H9 (cell line): Measurements from ENCODE around the gene STK32C. TPM values are rescaled to one million over a fixed set of nuclear protein-coding genes. Genes with fewer than 3 reads are reported as not detected.

ENCODE experiments used
- DNase-seq: peaks from one replicate; pipeline ENCODE4 v3.0.0-alpha.2; 2017
- H2AFZ ChIP-seq: one replicate; pipeline ENCODE4 v1.6.1; 2013; ENCODE audit warnings: mild to moderate bottlenecking, low read length, control low read depth, moderate library complexity
- H2AK5ac ChIP-seq: 2 replicates; pipeline ENCODE4 v1.6.1; 2013; ENCODE audit warnings: low read length, control low read depth, mixed read lengths; ENCODE audit not compliant: insufficient read length
- H2BK120ac ChIP-seq: one replicate; pipeline ENCODE4 v1.6.1; 2013; ENCODE audit warnings: low read depth, mild to moderate bottlenecking, low read length, control low read depth, inconsistent platforms; ENCODE audit not compliant: poor library complexity, severe bottlenecking
- H2BK12ac ChIP-seq: 2 replicates; pipeline ENCODE4 v1.6.1; 2013; ENCODE audit warnings: low read length, control low read depth, mixed read lengths, low read depth; ENCODE audit not compliant: insufficient read length
- H2BK15ac ChIP-seq: 2 replicates; pipeline ENCODE4 v1.6.1; 2013; ENCODE audit warnings: low read depth, low read length, control low read depth
- H2BK20ac ChIP-seq: one replicate; pipeline ENCODE4 v1.6.1; 2013; ENCODE audit warnings: low read depth, mild to moderate bottlenecking, low read length, control low read depth, inconsistent platforms; ENCODE audit not compliant: poor library complexity, severe bottlenecking
- H2BK5ac ChIP-seq: 2 replicates; pipeline ENCODE4 v1.6.1; 2013; ENCODE audit warnings: low read length, control low read depth, mixed read lengths; ENCODE audit not compliant: insufficient read length
- H3K14ac ChIP-seq: 2 replicates; pipeline ENCODE4 v1.6.1; 2013; ENCODE audit warnings: low read length, control low read depth; ENCODE audit not compliant: insufficient read depth
- H3K18ac ChIP-seq: 2 replicates; pipeline ENCODE4 v1.6.1; 2013; ENCODE audit warnings: low read depth, mild to moderate bottlenecking, mixed read lengths, low read length, control low read depth; ENCODE audit not compliant: insufficient read length
- H3K23ac ChIP-seq: 2 replicates; pipeline ENCODE4 v1.6.1; 2013; ENCODE audit warnings: low read length, control low read depth, mixed read lengths, low read depth; ENCODE audit not compliant: insufficient read length
- H3K23me2 ChIP-seq: 2 replicates; pipeline ENCODE4 v1.6.1; 2013; ENCODE audit warnings: low read depth, mild to moderate bottlenecking, mixed read lengths, low read length, control low read depth; ENCODE audit not compliant: insufficient read length, poor library complexity, severe bottlenecking
- H3K27ac ChIP-seq: 2 replicates; pipeline ENCODE4 v1.5.1; 2013; ENCODE audit warnings: low read length, control low read depth, mixed read lengths, low read depth; ENCODE audit not compliant: insufficient read length
- H3K27me3 ChIP-seq: 2 replicates; pipeline ENCODE4 v1.6.1; 2013; ENCODE audit warnings: low read length, control low read depth, inconsistent platforms; ENCODE audit not compliant: insufficient read depth
- H3K4ac ChIP-seq: 2 replicates; pipeline ENCODE4 v1.6.1; 2013; ENCODE audit warnings: low read depth, mild to moderate bottlenecking, control low read depth, inconsistent platforms, low read length, moderate library complexity
- H3K4me1 ChIP-seq: 2 replicates; pipeline ENCODE4 v1.6.1; 2013; ENCODE audit warnings: low read length, control low read depth, inconsistent platforms; ENCODE audit not compliant: insufficient read depth
- H3K4me2 ChIP-seq: 2 replicates; pipeline ENCODE4 v1.6.1; 2013; ENCODE audit warnings: low read length, control low read depth, mixed read lengths; ENCODE audit not compliant: insufficient read length, insufficient read depth
- H3K56ac ChIP-seq: 2 replicates; pipeline ENCODE4 v1.6.1; 2013; ENCODE audit warnings: low read depth, mild to moderate bottlenecking, mixed read lengths, low read length, control low read depth; ENCODE audit not compliant: insufficient read length
- H3K79me1 ChIP-seq: 2 replicates; pipeline ENCODE4 v1.6.1; 2013; ENCODE audit warnings: low read depth, mild to moderate bottlenecking, moderate library complexity, low read length, control low read depth, inconsistent platforms; ENCODE audit not compliant: insufficient read depth, poor library complexity, severe bottlenecking
- H3K79me2 ChIP-seq: 2 replicates; pipeline ENCODE4 v1.6.1; 2013; ENCODE audit warnings: low read length, control low read depth, inconsistent platforms; ENCODE audit not compliant: insufficient read depth
- H3K9ac ChIP-seq: 2 replicates; pipeline ENCODE4 v1.6.1; 2013; ENCODE audit warnings: low read length, control low read depth, mixed read lengths; ENCODE audit not compliant: insufficient read length; ENCODE audit errors: extremely low read depth
- H3K9me3 ChIP-seq: one replicate; pipeline ENCODE4 v1.6.1; 2013; ENCODE audit warnings: low read depth, low read length, inconsistent platforms; ENCODE audit not compliant: control insufficient read depth
- H3T11ph ChIP-seq: one replicate; pipeline ENCODE4 v1.6.1; 2013; ENCODE audit warnings: mild to moderate bottlenecking, low read length, control low read depth, inconsistent platforms
- H4K20me1 ChIP-seq: one replicate; pipeline ENCODE4 v1.6.1; 2013; ENCODE audit not compliant: control insufficient read depth, insufficient read length, insufficient read depth
- H4K5ac ChIP-seq: 2 replicates; pipeline ENCODE4 v1.6.1; 2013; ENCODE audit warnings: low read depth, mild to moderate bottlenecking, mixed read lengths, low read length, control low read depth; ENCODE audit not compliant: insufficient read length
- H4K8ac ChIP-seq: replicated peaks from 2 replicates; pipeline ENCODE4 v1.6.1; 2013; ENCODE audit warnings: low read length, control low read depth, mixed read lengths, low read depth; ENCODE audit not compliant: insufficient read length
- H4K91ac ChIP-seq: 2 replicates; pipeline ENCODE4 v1.6.1; 2013; ENCODE audit warnings: low read depth, mild to moderate bottlenecking, moderate library complexity, mixed read lengths, low read length, control low read depth; ENCODE audit not compliant: insufficient read length
- H3K27ac Mint-ChIP-seq, 3 experiments: 2 replicates in 2 of 3; 3 replicates in 1 of 3; pipeline ENCODE4 v1.8.0; 2020 to 2021; ENCODE audit warnings: mixed read lengths in 3 of 3, mild to moderate bottlenecking in 1 of 3, moderate library complexity in 1 of 3
- H3K27me3 Mint-ChIP-seq: 2 replicates; pipeline ENCODE4 v1.8.0; 2021; ENCODE audit warnings: low read depth, mild to moderate bottlenecking, moderate library complexity, mixed read lengths
- H3K36me3 Mint-ChIP-seq, 3 experiments: 2 replicates in 2 of 3; 3 replicates in 1 of 3; pipeline ENCODE4 v1.8.0; 2020 to 2021; ENCODE audit warnings: low read depth in 3 of 3, mixed read lengths in 3 of 3; ENCODE audit not compliant: insufficient read depth in 1 of 3
- H3K4me1 Mint-ChIP-seq, 2 experiments: 2 replicates each; pipeline ENCODE4 v1.8.0; 2020; ENCODE audit warnings: mixed read lengths in 2 of 2
- H3K4me3 Mint-ChIP-seq, 2 experiments: 2 replicates in 1 of 2; 3 replicates in 1 of 2; pipeline ENCODE4 v1.8.0; 2020 to 2021; ENCODE audit warnings: mild to moderate bottlenecking in 2 of 2, mixed read lengths in 2 of 2, moderate library complexity in 1 of 2
- H3K9me3 Mint-ChIP-seq, 2 experiments: 2 replicates in 1 of 2; 3 replicates in 1 of 2; pipeline ENCODE4 v1.8.0; 2020; ENCODE audit warnings: mild to moderate bottlenecking in 2 of 2, mixed read lengths in 2 of 2, moderate library complexity in 1 of 2
- CTCF ChIP-seq: fragments of 200-600 bp; sonication (generic); conservative IDR thresholded peaks from 3 replicates; pipeline ENCODE4 v1.8.0; 2021; ENCODE audit warnings: antibody characterized with exemption, mild to moderate bottlenecking
- WGBS: extraction: QIAGEN DNeasy Blood & Tissue Kit; methylation state at CpG from one replicate; pipeline ENCODE4 v1.1.7; 2013; ENCODE audit warnings: missing lambda C conversion rate, low lambda C conversion rate, mixed read lengths; ENCODE audit not compliant: insufficient read length; ENCODE audit errors: extremely low coverage; 5-methylcytosine and 5-hydroxymethylcytosine counted together
- total RNA-seq: library from RNA; stranded (reverse); gene quantifications from 2 replicates; pipeline ENCODE4 v1.2.1, GENCODE V29; 2021

STK32C gene
- total RNA-seq, 1 experiment from 2014 or later, result 11.3 TPM

GRCh38 chr10:132193907-132194552 lies 113.7 kb downstream of the STK32C start:
- Histone ChIP-seq H3K79me1 (no peaks in the 10 kb centered on the region), H3K9ac (no peak overlapping the region), H3K4me1 (no peaks in the 10 kb centered on the region), H3K27me3 (no peaks in the 10 kb centered on the region), H3K14ac (no peak overlapping the region), H4K91ac (no peak overlapping the region), H4K8ac (no peak overlapping the region), H3K56ac (no peak overlapping the region), H2AK5ac (no peak overlapping the region), H2BK120ac (no peak overlapping the region), H3K23me2 (peaks cover 3% of the 10 kb centered on the region), H3K9me3 (no peaks in the 10 kb centered on the region), H3K18ac (no peak overlapping the region), H3T11ph (no peak overlapping the region), H3K27ac (no peak overlapping the region), H4K5ac (no peak overlapping the region), H2BK12ac (no peak overlapping the region), H2AFZ (no peak overlapping the region), H2BK15ac (no peak overlapping the region), H3K79me2 (no peaks in the 10 kb centered on the region), H3K23ac (no peak overlapping the region), H4K20me1 (no peaks in the 10 kb centered on the region), H2BK5ac (no peak overlapping the region), H3K4me2 (no peak overlapping the region), H3K4ac (no peak overlapping the region), H2BK20ac (no peak overlapping the region)
- Mint-ChIP-seq H3K4me3 (no peak overlapping the region), H3K27ac (no peak overlapping the region), H3K9me3 (peaks cover 0 to 3% of the 10 kb centered on the region in 2 experiments; a peak in 3 of 5 replicates), H3K27me3 (peaks cover 14% of the 10 kb centered on the region), H3K4me1 (no peaks in the 10 kb centered on the region), H3K36me3 (peaks cover 8 to 38% (median 34%) of the 10 kb centered on the region in 3 experiments; a peak in 6 of 7 replicates)
- DNase-seq, result no peak
- no peak for TF ChIP-seq CTCF
- no CpG with 5 or more reads among the region's 21 CpGs for WGBS
